H9 (cell line): ENCODE data around the gene STH. TPM values are rescaled to one million over a fixed set of nuclear protein-coding genes. Genes with fewer than 3 reads are reported as not detected.

ENCODE experiments used
- DNase-seq: peaks from one replicate; pipeline ENCODE4 v3.0.0-alpha.2; 2017
- H2AFZ ChIP-seq: one replicate; pipeline ENCODE4 v1.6.1; 2013; ENCODE audit warnings: mild to moderate bottlenecking, low read length, control low read depth, moderate library complexity
- H2AK5ac ChIP-seq: 2 replicates; pipeline ENCODE4 v1.6.1; 2013; ENCODE audit warnings: low read length, control low read depth, mixed read lengths; ENCODE audit not compliant: insufficient read length
- H2BK120ac ChIP-seq: one replicate; pipeline ENCODE4 v1.6.1; 2013; ENCODE audit warnings: low read depth, mild to moderate bottlenecking, low read length, control low read depth, inconsistent platforms; ENCODE audit not compliant: poor library complexity, severe bottlenecking
- H2BK12ac ChIP-seq: 2 replicates; pipeline ENCODE4 v1.6.1; 2013; ENCODE audit warnings: low read length, control low read depth, mixed read lengths, low read depth; ENCODE audit not compliant: insufficient read length
- H2BK15ac ChIP-seq: 2 replicates; pipeline ENCODE4 v1.6.1; 2013; ENCODE audit warnings: low read depth, low read length, control low read depth
- H2BK20ac ChIP-seq: one replicate; pipeline ENCODE4 v1.6.1; 2013; ENCODE audit warnings: low read depth, mild to moderate bottlenecking, low read length, control low read depth, inconsistent platforms; ENCODE audit not compliant: poor library complexity, severe bottlenecking
- H2BK5ac ChIP-seq: 2 replicates; pipeline ENCODE4 v1.6.1; 2013; ENCODE audit warnings: low read length, control low read depth, mixed read lengths; ENCODE audit not compliant: insufficient read length
- H3K14ac ChIP-seq: 2 replicates; pipeline ENCODE4 v1.6.1; 2013; ENCODE audit warnings: low read length, control low read depth; ENCODE audit not compliant: insufficient read depth
- H3K18ac ChIP-seq: 2 replicates; pipeline ENCODE4 v1.6.1; 2013; ENCODE audit warnings: low read depth, mild to moderate bottlenecking, mixed read lengths, low read length, control low read depth; ENCODE audit not compliant: insufficient read length
- H3K23ac ChIP-seq: 2 replicates; pipeline ENCODE4 v1.6.1; 2013; ENCODE audit warnings: low read length, control low read depth, mixed read lengths, low read depth; ENCODE audit not compliant: insufficient read length
- H3K23me2 ChIP-seq: 2 replicates; pipeline ENCODE4 v1.6.1; 2013; ENCODE audit warnings: low read depth, mild to moderate bottlenecking, mixed read lengths, low read length, control low read depth; ENCODE audit not compliant: insufficient read length, poor library complexity, severe bottlenecking
- H3K27ac ChIP-seq: 2 replicates; pipeline ENCODE4 v1.5.1; 2013; ENCODE audit warnings: low read length, control low read depth, mixed read lengths, low read depth; ENCODE audit not compliant: insufficient read length
- H3K27me3 ChIP-seq: 2 replicates; pipeline ENCODE4 v1.6.1; 2013; ENCODE audit warnings: low read length, control low read depth, inconsistent platforms; ENCODE audit not compliant: insufficient read depth
- H3K4ac ChIP-seq: 2 replicates; pipeline ENCODE4 v1.6.1; 2013; ENCODE audit warnings: low read depth, mild to moderate bottlenecking, control low read depth, inconsistent platforms, low read length, moderate library complexity
- H3K4me1 ChIP-seq: 2 replicates; pipeline ENCODE4 v1.6.1; 2013; ENCODE audit warnings: low read length, control low read depth, inconsistent platforms; ENCODE audit not compliant: insufficient read depth
- H3K4me2 ChIP-seq: 2 replicates; pipeline ENCODE4 v1.6.1; 2013; ENCODE audit warnings: low read length, control low read depth, mixed read lengths; ENCODE audit not compliant: insufficient read length, insufficient read depth
- H3K56ac ChIP-seq: 2 replicates; pipeline ENCODE4 v1.6.1; 2013; ENCODE audit warnings: low read depth, mild to moderate bottlenecking, mixed read lengths, low read length, control low read depth; ENCODE audit not compliant: insufficient read length
- H3K79me1 ChIP-seq: 2 replicates; pipeline ENCODE4 v1.6.1; 2013; ENCODE audit warnings: low read depth, mild to moderate bottlenecking, moderate library complexity, low read length, control low read depth, inconsistent platforms; ENCODE audit not compliant: insufficient read depth, poor library complexity, severe bottlenecking
- H3K79me2 ChIP-seq: 2 replicates; pipeline ENCODE4 v1.6.1; 2013; ENCODE audit warnings: low read length, control low read depth, inconsistent platforms; ENCODE audit not compliant: insufficient read depth
- H3K9ac ChIP-seq: 2 replicates; pipeline ENCODE4 v1.6.1; 2013; ENCODE audit warnings: low read length, control low read depth, mixed read lengths; ENCODE audit not compliant: insufficient read length; ENCODE audit errors: extremely low read depth
- H3K9me3 ChIP-seq: one replicate; pipeline ENCODE4 v1.6.1; 2013; ENCODE audit warnings: low read depth, low read length, inconsistent platforms; ENCODE audit not compliant: control insufficient read depth
- H3T11ph ChIP-seq: one replicate; pipeline ENCODE4 v1.6.1; 2013; ENCODE audit warnings: mild to moderate bottlenecking, low read length, control low read depth, inconsistent platforms
- H4K20me1 ChIP-seq: one replicate; pipeline ENCODE4 v1.6.1; 2013; ENCODE audit not compliant: control insufficient read depth, insufficient read length, insufficient read depth
- H4K5ac ChIP-seq: 2 replicates; pipeline ENCODE4 v1.6.1; 2013; ENCODE audit warnings: low read depth, mild to moderate bottlenecking, mixed read lengths, low read length, control low read depth; ENCODE audit not compliant: insufficient read length
- H4K8ac ChIP-seq: replicated peaks from 2 replicates; pipeline ENCODE4 v1.6.1; 2013; ENCODE audit warnings: low read length, control low read depth, mixed read lengths, low read depth; ENCODE audit not compliant: insufficient read length
- H4K91ac ChIP-seq: 2 replicates; pipeline ENCODE4 v1.6.1; 2013; ENCODE audit warnings: low read depth, mild to moderate bottlenecking, moderate library complexity, mixed read lengths, low read length, control low read depth; ENCODE audit not compliant: insufficient read length
- H3K27ac Mint-ChIP-seq, 3 experiments: 2 replicates in 2 of 3; 3 replicates in 1 of 3; pipeline ENCODE4 v1.8.0; 2020 to 2021; ENCODE audit warnings: mixed read lengths in 3 of 3, mild to moderate bottlenecking in 1 of 3, moderate library complexity in 1 of 3
- H3K27me3 Mint-ChIP-seq: 2 replicates; pipeline ENCODE4 v1.8.0; 2021; ENCODE audit warnings: low read depth, mild to moderate bottlenecking, moderate library complexity, mixed read lengths
- H3K36me3 Mint-ChIP-seq, 3 experiments: 2 replicates in 2 of 3; 3 replicates in 1 of 3; pipeline ENCODE4 v1.8.0; 2020 to 2021; ENCODE audit warnings: low read depth in 3 of 3, mixed read lengths in 3 of 3; ENCODE audit not compliant: insufficient read depth in 1 of 3
- H3K4me1 Mint-ChIP-seq, 2 experiments: 2 replicates each; pipeline ENCODE4 v1.8.0; 2020; ENCODE audit warnings: mixed read lengths in 2 of 2
- H3K4me3 Mint-ChIP-seq, 2 experiments: 2 replicates in 1 of 2; 3 replicates in 1 of 2; pipeline ENCODE4 v1.8.0; 2020 to 2021; ENCODE audit warnings: mild to moderate bottlenecking in 2 of 2, mixed read lengths in 2 of 2, moderate library complexity in 1 of 2
- H3K9me3 Mint-ChIP-seq, 2 experiments: 2 replicates in 1 of 2; 3 replicates in 1 of 2; pipeline ENCODE4 v1.8.0; 2020; ENCODE audit warnings: mild to moderate bottlenecking in 2 of 2, mixed read lengths in 2 of 2, moderate library complexity in 1 of 2
- CTCF ChIP-seq: fragments of 200-600 bp; sonication (generic); conservative IDR thresholded peaks from 3 replicates; pipeline ENCODE4 v1.8.0; 2021; ENCODE audit warnings: antibody characterized with exemption, mild to moderate bottlenecking
- WGBS: extraction: QIAGEN DNeasy Blood & Tissue Kit; methylation state at CpG from one replicate; pipeline ENCODE4 v1.1.7; 2013; ENCODE audit warnings: missing lambda C conversion rate, low lambda C conversion rate, mixed read lengths; ENCODE audit not compliant: insufficient read length; ENCODE audit errors: extremely low coverage; 5-methylcytosine and 5-hydroxymethylcytosine counted together
- total RNA-seq: library from RNA; stranded (reverse); gene quantifications from 2 replicates; pipeline ENCODE4 v1.2.1, GENCODE V29; 2021

STH gene
- total RNA-seq, 1 experiment from 2014 or later: not detected

DNA sequence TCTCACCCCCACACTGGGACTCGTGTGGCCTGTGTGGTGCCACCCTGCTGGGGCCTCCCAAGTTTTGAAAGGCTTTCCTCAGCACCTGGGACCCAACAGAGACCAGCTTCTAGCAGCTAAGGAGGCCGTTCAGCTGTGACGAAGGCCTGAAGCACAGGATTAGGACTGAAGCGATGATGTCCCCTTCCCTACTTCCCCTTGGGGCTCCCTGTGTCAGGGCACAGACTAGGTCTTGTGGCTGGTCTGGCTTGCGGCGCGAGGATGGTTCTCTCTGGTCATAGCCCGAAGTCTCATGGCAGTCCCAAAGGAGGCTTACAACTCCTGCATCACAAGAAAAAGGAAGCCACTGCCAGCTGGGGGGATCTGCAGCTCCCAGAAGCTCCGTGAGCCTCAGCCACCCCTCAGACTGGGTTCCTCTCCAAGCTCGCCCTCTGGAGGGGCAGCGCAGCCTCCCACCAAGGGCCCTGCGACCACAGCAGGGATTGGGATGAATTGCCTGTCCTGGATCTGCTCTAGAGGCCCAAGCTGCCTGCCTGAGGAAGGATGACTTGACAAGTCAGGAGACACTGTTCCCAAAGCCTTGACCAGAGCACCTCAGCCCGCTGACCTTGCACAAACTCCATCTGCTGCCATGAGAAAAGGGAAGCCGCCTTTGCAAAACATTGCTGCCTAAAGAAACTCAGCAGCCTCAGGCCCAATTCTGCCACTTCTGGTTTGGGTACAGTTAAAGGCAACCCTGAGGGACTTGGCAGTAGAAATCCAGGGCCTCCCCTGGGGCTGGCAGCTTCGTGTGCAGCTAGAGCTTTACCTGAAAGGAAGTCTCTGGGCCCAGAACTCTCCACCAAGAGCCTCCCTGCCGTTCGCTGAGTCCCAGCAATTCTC, 27.4 kb downstream of the STH start:
- Histone ChIP-seq H4K91ac (no peak overlapping the region), H2BK5ac (no peak overlapping the region), H3K27me3 (no peaks in the 10 kb centered on the region), H3T11ph (no peak overlapping the region), H3K79me2 (no peaks in the 10 kb centered on the region), H2BK15ac (no peak overlapping the region; the same call in 1 of the 2 replicates), H2AFZ (no peak overlapping the region), H4K8ac (no peak overlapping the region), H3K23ac (no peak overlapping the region), H2AK5ac (no peak overlapping the region), H3K9ac (no peak overlapping the region), H3K9me3 (no peaks in the 10 kb centered on the region), H2BK120ac (no peak overlapping the region), H3K4me1 (peaks cover 2% of the 10 kb centered on the region; the same call in 1 of the 2 replicates), H3K4ac (no peak overlapping the region), H3K4me2 (no peak overlapping the region), H2BK20ac (no peak overlapping the region), H3K27ac (no peak overlapping the region), H4K5ac (no peak overlapping the region), H3K79me1 (no peaks in the 10 kb centered on the region), H3K56ac (no peak overlapping the region), H3K18ac (no peak overlapping the region), H3K14ac (no peak overlapping the region; the same call in 1 of the 2 replicates), H4K20me1 (no peaks in the 10 kb centered on the region), H2BK12ac (no peak overlapping the region), H3K23me2 (no peaks in the 10 kb centered on the region)
- H3K9me3 Mint-ChIP-seq: no peaks in the 10 kb centered on the region
- DNase-seq: peak; percentile 71
- no peaks in the 10 kb centered on the region; the same call in 1 of the 2 replicates for H3K27me3 Mint-ChIP-seq
- WGBS: no CpG with 5 or more reads among the region's 17 CpGs
- peaks cover 18 to 48% (median 41%) of the 10 kb centered on the region in 3 experiments; a peak in 6 of 7 replicates for H3K36me3 Mint-ChIP-seq
- H3K4me1 Mint-ChIP-seq: peaks cover 34 to 45% of the 10 kb centered on the region in 2 experiments
- H3K4me3 Mint-ChIP-seq: no peak overlapping the region
- peak; percentile 23; the same call in 2 of the 3 replicates for TF ChIP-seq CTCF
- peak overlapping the region; percentile 5 to 86 (median 85); a peak in 5 of 7 replicates for H3K27ac Mint-ChIP-seq
